NCI-H1436 (cell line): Measurements from ENCODE around the gene SLC41A3.
"Not testable (repeated sequence)": the region's sequence is repeated elsewhere in the genome, so short reads cannot be mapped to it uniquely, and the experiment has no call there.

Experiments
- DNase-seq: peaks from one replicate; lab custom pipeline; 2025; lab: John Stamatoyannopoulos, UW

The SLC41A3 gene

GRCh38 chr3:126053513-126053912 lies 30.4 kb downstream of the SLC41A3 start:
- no peak for DNase-seq

- DNase-seq = no peak
Observed at GRCh38 chr3:126052196-126053058, 31.5 kb downstream of the SLC41A3 start.

GRCh38 chr3:126051741-126052140 lies 32.2 kb downstream of the SLC41A3 start:
- no peak for DNase-seq

- no peak for DNase-seq
Observed at GRCh38 chr3:126051234-126051633, 32.7 kb downstream of the SLC41A3 start.

- DNase-seq = no peak
Observed at GRCh38 chr3:126050626-126051025, 33.3 kb downstream of the SLC41A3 start.

GRCh38 chr3:126050050-126050392 lies 33.9 kb downstream of the SLC41A3 start:
- DNase-seq = no peak

- no peak for DNase-seq
Observed at GRCh38 chr3:126049289-126050049, 34.5 kb downstream of the SLC41A3 start.

- no peak for DNase-seq
Observed at GRCh38 chr3:126040386-126040785, 43.5 kb downstream of the SLC41A3 start.

- no peak for DNase-seq
Observed at GRCh38 chr3:126039870-126040269, 44.1 kb downstream of the SLC41A3 start.

GRCh38 chr3:126038791-126039190 lies 45.1 kb downstream of the SLC41A3 start:
- not testable (repeated sequence) for DNase-seq

- no peak for DNase-seq
Observed at GRCh38 chr3:126036056-126036549, 47.8 kb downstream of the SLC41A3 start.

GRCh38 chr3:126035362-126036050 lies 48.4 kb downstream of the SLC41A3 start:
- DNase-seq = no peak

GRCh38 chr3:126034481-126035361 lies 49.2 kb downstream of the SLC41A3 start:
- no peak for DNase-seq

- no peak for DNase-seq
Observed at GRCh38 chr3:126033765-126034164, 50.2 kb downstream of the SLC41A3 start.

- no peak for DNase-seq
Observed at GRCh38 chr3:126033051-126033745, 50.7 kb downstream of the SLC41A3 start.

- DNase-seq = no peak
Observed at GRCh38 chr3:126031981-126032471, 51.9 kb downstream of the SLC41A3 start.

GRCh38 chr3:126030455-126030854 lies 53.5 kb downstream of the SLC41A3 start:
- DNase-seq = no peak

- no peak for DNase-seq
Observed at GRCh38 chr3:126029241-126029640, 54.7 kb downstream of the SLC41A3 start.

GRCh38 chr3:126028096-126028495 lies 55.8 kb downstream of the SLC41A3 start:
- DNase-seq = no peak

- no peak for DNase-seq
Observed at GRCh38 chr3:126026761-126027160, 57.2 kb downstream of the SLC41A3 start.
